LoVo (cell line): ENCODE data around the gene PTK7.
"Not testable (repeated sequence)": the region's sequence is repeated elsewhere in the genome, so short reads cannot be mapped to it uniquely, and the experiment has no call there.

Experiments
- DNase-seq: peaks from one replicate; pipeline ENCODE4 v3.0.0-alpha.2; 2016; ENCODE audit warnings: low spot score

Gene PTK7

DNA sequence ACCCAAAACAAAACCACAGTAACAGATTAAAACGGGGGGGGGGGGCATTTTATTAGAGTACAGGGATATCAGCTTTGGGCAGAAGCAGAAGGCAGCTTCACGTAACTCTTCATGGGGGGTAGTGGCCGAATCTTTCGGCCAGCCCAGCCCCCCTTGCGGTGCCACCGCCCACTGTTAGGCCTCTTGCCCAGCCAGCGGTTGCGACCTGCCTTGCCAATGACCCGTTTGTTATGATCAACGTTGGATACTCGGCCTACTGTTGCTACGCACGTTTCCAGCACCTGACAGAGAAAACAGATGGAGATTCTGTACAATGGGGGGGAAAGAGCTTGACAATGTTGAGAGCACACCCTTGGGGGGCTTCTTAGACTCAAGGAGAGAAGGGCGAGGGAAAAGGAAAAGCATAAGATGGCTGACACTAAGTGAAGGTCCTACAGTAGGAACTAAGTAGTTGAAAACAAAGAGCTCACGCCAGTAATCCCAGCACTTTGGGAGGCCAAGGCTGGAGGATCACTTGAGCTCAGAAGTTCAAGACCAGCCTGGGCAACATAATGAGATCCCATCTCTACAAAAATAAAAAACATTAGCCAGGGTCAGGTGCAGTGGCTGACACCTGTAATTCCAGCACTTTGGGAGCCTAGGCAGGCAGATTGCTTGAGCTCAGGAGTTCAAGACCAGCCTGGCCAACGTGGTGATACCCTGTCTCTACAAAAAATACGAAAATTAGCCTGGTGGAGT is 21.7 kb upstream of the PTK7 start:
- DNase-seq: no peak

GRCh38 chr6:43055966-43056365 is 20.1 kb upstream of the PTK7 start:
- no peak for DNase-seq

DNA sequence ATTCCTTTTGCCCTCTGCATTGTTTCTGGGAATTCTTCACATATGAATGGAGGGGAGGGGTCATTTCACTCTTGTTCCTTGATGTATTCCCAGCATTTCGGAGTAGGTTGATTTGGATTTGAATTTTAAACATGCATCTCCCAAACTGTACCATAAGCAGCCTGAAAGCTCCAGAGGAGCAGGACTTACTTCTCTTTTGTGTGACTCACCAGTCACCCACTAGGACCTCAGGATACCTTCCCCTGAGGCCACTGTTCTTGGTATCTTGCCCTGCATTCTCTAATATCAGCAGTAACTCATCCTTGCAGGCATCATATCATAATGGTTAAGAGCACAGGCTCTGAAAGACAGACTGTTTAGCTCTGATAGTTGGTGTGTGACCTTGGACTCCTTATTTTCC is 17.6 kb upstream of the PTK7 start:
- DNase-seq: no peak

GRCh38 chr6:43059168-43060033 is 16.7 kb upstream of the PTK7 start, which contains the start of the genes KLC4 and MRPL2:
KLC4 (plus strand) TSS chr6:43059631; CDS start chr6:43061336, 1,705 bp downstream.
MRPL2 (minus strand) TSS chr6:43059434; CDS start chr6:43059381, 53 bp downstream.
- DNase-seq: peak; percentile 99

- DNase-seq: peak; percentile 50
Observed at GRCh38 chr6:43060034-43060754, 15.9 kb upstream of the PTK7 start.

- no peak for DNase-seq
Observed at GRCh38 chr6:43060755-43061633, 15.1 kb upstream of the PTK7 start.

DNA sequence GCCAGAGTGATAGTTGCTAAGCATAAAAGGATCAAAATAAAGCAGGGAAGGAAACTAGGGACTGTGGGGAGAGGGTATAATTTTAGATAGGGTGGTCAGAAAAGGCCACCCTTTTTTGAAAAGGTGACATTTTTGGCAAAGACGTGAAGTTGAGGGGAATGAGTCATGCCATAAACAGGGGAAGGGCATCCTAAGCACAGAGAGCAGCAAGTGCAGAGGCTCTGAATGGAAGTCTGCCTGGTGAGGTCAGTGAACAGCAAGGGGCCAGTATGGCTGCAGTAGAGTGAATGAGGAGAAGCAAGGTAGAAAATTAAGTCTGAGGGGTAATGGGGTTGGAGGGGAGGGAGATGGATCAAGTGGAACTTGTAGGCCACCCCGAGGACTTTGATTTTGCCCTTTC is 14.3 kb upstream of the PTK7 start:
- no peak for DNase-seq

DNA sequence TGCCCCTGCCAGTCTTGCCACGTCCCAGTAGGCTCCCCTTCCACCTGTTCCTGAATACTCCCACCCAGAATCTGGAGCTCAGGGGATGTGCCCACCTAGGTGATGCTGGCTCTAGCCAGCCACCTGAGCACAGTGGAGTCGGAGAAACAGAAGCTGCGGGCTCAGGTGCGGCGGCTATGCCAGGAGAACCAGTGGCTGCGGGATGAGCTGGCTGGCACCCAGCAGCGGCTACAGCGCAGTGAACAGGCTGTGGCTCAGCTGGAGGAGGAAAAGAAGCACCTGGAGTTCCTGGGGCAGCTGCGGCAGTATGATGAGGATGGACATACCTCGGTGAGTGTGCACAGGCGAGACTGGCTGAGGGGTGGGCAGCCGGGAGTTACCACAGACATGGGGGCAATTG is 13.3 kb upstream of the PTK7 start:
- DNase-seq: no peak

DNA sequence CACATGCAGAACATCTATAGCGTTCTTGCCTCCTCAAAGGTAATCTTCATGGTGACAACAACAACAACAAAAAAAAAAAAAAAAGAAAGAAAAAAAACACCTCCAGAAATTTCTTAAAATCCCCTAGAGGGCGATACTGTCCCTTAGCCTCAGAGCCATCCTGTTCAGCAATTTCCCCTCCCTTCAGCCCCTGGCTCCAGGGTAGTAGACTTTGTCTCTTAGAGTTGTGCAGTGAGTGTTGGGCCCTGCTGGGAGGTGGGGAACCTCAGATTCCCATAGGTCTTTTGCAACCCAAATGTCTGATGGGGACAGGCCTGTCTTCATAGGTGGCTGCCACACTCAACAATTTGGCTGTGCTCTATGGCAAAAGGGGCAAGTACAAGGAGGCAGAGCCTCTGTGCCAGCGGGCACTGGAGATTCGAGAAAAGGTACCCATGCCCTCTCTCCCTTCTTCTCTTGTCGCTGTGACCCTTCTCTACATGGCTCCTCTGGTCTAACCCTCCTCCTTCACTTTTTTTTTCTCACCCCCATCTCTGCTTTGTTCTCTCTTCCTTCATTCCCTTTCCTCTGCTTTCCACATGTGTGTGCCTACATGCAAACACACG is 6.0 kb upstream of the PTK7 start:
- DNase-seq: peak; percentile 29

DNA sequence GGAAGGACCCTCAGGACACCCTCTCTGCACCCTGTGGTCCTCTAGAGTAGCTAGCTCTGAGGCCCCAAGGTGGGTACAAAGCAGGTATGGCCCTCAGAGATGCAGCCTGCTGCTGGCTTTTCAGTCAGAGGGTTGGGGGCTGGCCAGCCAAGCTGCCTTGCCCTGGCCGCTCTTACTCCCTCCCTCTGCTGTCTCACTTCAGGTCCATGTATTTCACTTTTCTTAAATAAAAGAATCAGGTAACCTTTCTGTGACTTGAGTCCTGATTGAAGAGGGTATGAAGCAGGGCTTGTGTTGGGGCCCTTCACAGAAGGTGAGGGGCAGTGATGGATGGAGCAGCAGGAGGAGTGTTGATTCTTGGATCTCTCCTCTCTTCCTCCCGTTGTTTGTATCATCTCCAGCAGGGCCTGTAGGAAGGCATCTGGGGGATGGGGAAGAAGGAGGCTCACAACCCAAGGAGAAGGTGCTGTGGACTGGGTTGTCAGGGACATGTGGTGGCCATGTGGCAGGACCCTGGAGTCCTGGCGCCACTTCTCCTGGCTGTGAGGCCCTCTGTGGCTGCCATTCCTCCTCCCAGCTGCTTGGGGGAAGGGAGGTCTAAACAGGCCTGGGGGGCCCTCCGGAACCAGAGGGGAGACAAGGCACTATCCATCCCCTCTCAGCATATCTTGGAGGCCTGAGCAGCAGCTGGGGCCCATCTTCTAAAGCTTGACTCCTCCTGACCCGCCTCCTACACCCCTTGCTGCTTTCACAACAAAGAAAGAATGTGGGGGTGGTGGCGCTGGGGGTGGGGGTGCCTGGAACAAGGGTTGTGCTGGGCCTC is 1.1 kb upstream of the PTK7 start:
- no peak for DNase-seq

DNA sequence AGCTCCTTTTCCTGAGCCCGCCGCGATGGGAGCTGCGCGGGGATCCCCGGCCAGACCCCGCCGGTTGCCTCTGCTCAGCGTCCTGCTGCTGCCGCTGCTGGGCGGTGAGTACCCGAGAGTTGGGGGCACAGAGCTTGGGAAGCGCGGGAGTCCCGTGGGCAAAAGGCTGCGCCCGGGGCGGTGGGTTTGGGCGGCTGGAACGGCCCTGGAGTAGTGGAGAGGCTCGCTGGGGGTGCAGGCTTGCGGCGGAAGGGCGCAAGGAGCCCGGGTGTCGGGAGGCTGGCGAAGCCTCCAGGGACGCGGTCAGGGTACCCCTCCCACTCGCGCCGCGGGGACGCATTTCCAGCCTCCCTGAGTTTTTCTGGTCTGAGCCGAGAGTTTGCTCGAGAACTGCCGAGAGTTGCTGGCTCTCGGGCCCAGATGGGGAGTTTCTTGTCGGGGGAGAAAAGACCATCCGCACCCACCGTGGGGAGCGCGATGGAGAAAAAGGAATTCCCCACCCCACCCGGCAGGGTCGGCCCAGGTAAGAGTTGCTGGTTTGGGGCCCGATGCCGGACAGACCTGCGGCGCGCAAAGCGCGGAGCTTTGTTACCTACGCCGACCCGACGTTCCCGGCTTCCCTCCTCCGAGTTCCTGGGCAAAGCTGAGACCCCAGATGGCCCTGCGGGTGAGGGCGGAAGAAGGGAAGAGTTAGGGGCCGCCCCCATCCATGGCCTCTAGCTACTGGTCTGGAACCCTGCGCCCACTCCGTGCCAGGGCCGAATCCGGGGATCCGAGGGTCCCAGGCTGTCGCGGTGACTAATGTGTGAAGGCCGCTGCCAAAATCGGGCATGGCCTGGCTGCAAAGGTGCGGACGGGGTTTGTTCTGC is 584 bp downstream of the PTK7 start:
- no peak for DNase-seq

GRCh38 chr6:43077333-43077809 is 1.3 kb downstream of the PTK7 start:
- no peak for DNase-seq

GRCh38 chr6:43077981-43078511 is 1.9 kb downstream of the PTK7 start:
- DNase-seq: no peak

- DNase-seq: no peak
Observed at GRCh38 chr6:43078691-43079090, 2.6 kb downstream of the PTK7 start.

GRCh38 chr6:43081043-43081442 is 4.9 kb downstream of the PTK7 start:
- no peak for DNase-seq

DNA sequence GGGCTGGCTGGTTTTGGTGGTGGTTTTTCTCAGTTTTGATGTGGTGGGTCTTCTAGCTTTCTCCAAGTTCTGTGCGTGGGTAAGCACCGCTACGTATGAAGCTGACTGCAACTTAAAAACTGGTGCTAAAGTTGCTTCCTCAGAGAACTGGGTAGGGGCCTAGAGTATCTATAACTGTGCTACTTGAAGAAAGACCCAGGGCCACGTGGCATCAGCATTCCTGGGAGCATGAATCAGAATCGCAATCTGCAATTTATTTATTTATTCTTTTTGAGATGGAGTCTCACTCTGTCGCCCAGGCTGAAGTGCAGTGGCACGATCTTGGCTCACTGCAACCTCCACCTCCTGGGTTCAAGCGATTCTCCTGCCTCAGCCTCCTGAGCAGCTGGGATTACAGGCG is 5.8 kb downstream of the PTK7 start:
- DNase-seq: not testable (repeated sequence)

- no peak for DNase-seq
Observed at GRCh38 chr6:43082806-43083655, 6.9 kb downstream of the PTK7 start.
